ENCODE results near the gene NCOR1.

Gene NCOR1

GRCh38 chr17:16007439-16007838 is 207.9 kb downstream of the NCOR1 start:
- peak; percentile 72 for ATAC-seq
- H3K9me3 Mint-ChIP-seq: no peaks in the 10 kb centered on the region
- H3K27ac Mint-ChIP-seq: peak overlapping the region in 1 of 2 donors; percentile 66
- no peak overlapping the region for H3K4me3 Mint-ChIP-seq
- no peak for DNase-seq
- no peaks in the 10 kb centered on the region for H3K27me3 Mint-ChIP-seq
- H3K4me1 Mint-ChIP-seq: peaks cover 49% of the 10 kb centered on the region

GRCh38 chr17:16005636-16006035 is 209.7 kb downstream of the NCOR1 start:
- H3K4me3 Mint-ChIP-seq: no peak overlapping the region
- H3K27ac Mint-ChIP-seq: no peak overlapping the region
- no peaks in the 10 kb centered on the region for H3K27me3 Mint-ChIP-seq
- no peaks in the 10 kb centered on the region for H3K9me3 Mint-ChIP-seq
- peaks cover 52% of the 10 kb centered on the region for H3K4me1 Mint-ChIP-seq
- ATAC-seq (no peak), DNase-seq (no peak)

GRCh38 chr17:16003841-16004240 is 211.5 kb downstream of the NCOR1 start:
- H3K27ac Mint-ChIP-seq: no peak overlapping the region

GRCh38 chr17:16002708-16003260 is 212.6 kb downstream of the NCOR1 start:
- Mint-ChIP-seq H3K4me1 (peaks cover 50% of the 10 kb centered on the region), H3K4me3 (no peak overlapping the region), H3K9me3 (no peaks in the 10 kb centered on the region), H3K27ac (no peak overlapping the region), H3K27me3 (no peaks in the 10 kb centered on the region)
- ATAC-seq (no peak), DNase-seq (no peak)

More at GRCh38 chr17:16003841-16004240, 211.5 kb downstream of the NCOR1 start:
- H3K27me3 Mint-ChIP-seq: no peaks in the 10 kb centered on the region
- H3K4me3 Mint-ChIP-seq: no peak overlapping the region
- H3K4me1 Mint-ChIP-seq: peaks cover 53% of the 10 kb centered on the region
- DNase-seq (no peak), ATAC-seq (no peak)
- H3K9me3 Mint-ChIP-seq: no peaks in the 10 kb centered on the region

GRCh38 chr17:16001226-16001897 is 214.0 kb downstream of the NCOR1 start:
- peak overlapping the region; percentile 83 to 95 for H3K4me3 Mint-ChIP-seq
- no peaks in the 10 kb centered on the region for H3K27me3 Mint-ChIP-seq
- ATAC-seq: no peak
- no peak for DNase-seq
- H3K9me3 Mint-ChIP-seq: no peaks in the 10 kb centered on the region
- peak overlapping the region; percentile 38 to 89 for H3K27ac Mint-ChIP-seq
- H3K4me1 Mint-ChIP-seq: peaks cover 43% of the 10 kb centered on the region

GRCh38 chr17:15999974-16000827 is 215.1 kb downstream of the NCOR1 start:
- peak overlapping the region; percentile 80 to 89 for H3K27ac Mint-ChIP-seq
- H3K4me1 Mint-ChIP-seq: peaks cover 36% of the 10 kb centered on the region
- H3K4me3 Mint-ChIP-seq: peak overlapping the region; percentile 83 to 95
- ATAC-seq (peak; percentile 66), DNase-seq (no peak)
- no peaks in the 10 kb centered on the region for H3K27me3 Mint-ChIP-seq
- no peaks in the 10 kb centered on the region for H3K9me3 Mint-ChIP-seq

GRCh38 chr17:15999141-15999973 is 216.0 kb downstream of the NCOR1 start, which contains the start of the genes TTC19 and ZSWIM7:
Gene TTC19, plus strand, starts transcription at chr17:15999824. Its CDS starts 25 bp downstream, at chr17:15999849.
Gene ZSWIM7, minus strand, starts transcription at chr17:15999704. Its CDS starts 110 bp downstream, at chr17:15999594.
- peaks cover 32% of the 10 kb centered on the region for H3K4me1 Mint-ChIP-seq
- DNase-seq: peak; percentile 95 to 96
- H3K9me3 Mint-ChIP-seq: no peaks in the 10 kb centered on the region
- peak within 1 kb of the TSS; percentile 97 to 98 for H3K27ac Mint-ChIP-seq
- H3K27me3 Mint-ChIP-seq: no peaks in the 10 kb centered on the region
- peak within 1 kb of the TSS; percentile 83 to 95 for H3K4me3 Mint-ChIP-seq
- ATAC-seq: peak; percentile 95

GRCh38 chr17:15998031-15998562 is 217.2 kb downstream of the NCOR1 start:
- no peak overlapping the region for H3K4me3 Mint-ChIP-seq
- no peaks in the 10 kb centered on the region for H3K27me3 Mint-ChIP-seq
- DNase-seq (no peak), ATAC-seq (no peak)
- H3K9me3 Mint-ChIP-seq: no peaks in the 10 kb centered on the region
- no peak overlapping the region for H3K27ac Mint-ChIP-seq
- H3K4me1 Mint-ChIP-seq: peaks cover 26% of the 10 kb centered on the region

- H3K9me3 Mint-ChIP-seq: no peaks in the 10 kb centered on the region
- DNase-seq: no peak
- peaks cover 13% of the 10 kb centered on the region for H3K4me1 Mint-ChIP-seq
- no peaks in the 10 kb centered on the region for H3K27me3 Mint-ChIP-seq
- H3K4me3 Mint-ChIP-seq: no peak overlapping the region
- H3K27ac Mint-ChIP-seq: no peak overlapping the region
- no peak for ATAC-seq
Measured at GRCh38 chr17:15996322-15996721, 219.0 kb downstream of the NCOR1 start.

- Mint-ChIP-seq H3K27me3 (no peaks in the 10 kb centered on the region), H3K4me1 (peaks cover 23% of the 10 kb centered on the region), H3K4me3 (peak overlapping the region in 1 of 2 donors; percentile 28), H3K27ac (no peak overlapping the region), H3K9me3 (no peaks in the 10 kb centered on the region)
- no peak for ATAC-seq
- no peak for DNase-seq
Measured at GRCh38 chr17:15981646-15982580, 233.4 kb downstream of the NCOR1 start.

- peak; percentile 100 for ATAC-seq
- H3K4me3 Mint-ChIP-seq: peak overlapping the region; percentile 0 to 28
- H3K4me1 Mint-ChIP-seq: peaks cover 23% of the 10 kb centered on the region
- H3K9me3 Mint-ChIP-seq: no peaks in the 10 kb centered on the region
- H3K27me3 Mint-ChIP-seq: no peaks in the 10 kb centered on the region
- peak; percentile 36 to 50 for DNase-seq
- H3K27ac Mint-ChIP-seq: no peak overlapping the region
Measured at GRCh38 chr17:15981208-15981607, 234.1 kb downstream of the NCOR1 start.
